ENCODE data around the gene PRKAG2. TPM values are rescaled to one million over a fixed set of nuclear protein-coding genes. Genes with fewer than 3 reads are reported as not detected.

PRKAG2 gene
- total and polyA plus RNA-seq, 4 donors: 3.6 to 25.1 (median 16.8) TPM

DNA sequence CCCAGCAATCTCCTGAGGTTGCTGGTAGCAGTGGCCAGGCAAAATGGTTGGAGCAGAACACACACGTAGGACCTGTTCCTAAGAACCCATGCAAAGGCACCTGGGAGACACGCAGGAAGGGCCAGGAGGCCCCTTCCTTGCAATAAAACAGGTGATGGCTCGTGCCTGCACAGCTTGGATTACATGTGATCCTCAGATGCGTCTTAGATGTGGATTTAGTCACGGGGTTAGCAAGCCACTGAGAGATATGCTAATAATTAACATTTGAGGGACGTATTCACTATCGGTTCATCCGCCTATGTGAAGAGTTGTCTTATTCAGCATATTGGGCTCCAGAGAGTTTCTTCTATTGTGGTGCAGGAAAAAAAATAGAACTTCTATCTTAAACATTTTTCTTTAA lies 352.6 kb downstream of the PRKAG2 start:
- H3K9me3 ChIP-seq (ENCODE audit: control insufficient read depth in 4 of 4, low read length in 3 of 4): no peaks in the 10 kb centered on the region
- no peak for DNase-seq (ENCODE audit: low spot score)
- no peak overlapping the region for H3K27ac ChIP-seq (ENCODE audit: low read depth in 1 of 2, low read length in 2 of 2)
- H3K9ac ChIP-seq (ENCODE audit: low read depth in 1 of 2, low read length in 2 of 2): no peak overlapping the region
- 87% methylated on average over 8 of the region's 8 CpGs for WGBS
- H3K27me3 ChIP-seq (ENCODE audit: control insufficient read depth in 4 of 4, insufficient read depth in 4 of 4, low read length in 3 of 4): no peaks in the 10 kb centered on the region
- TF ChIP-seq HNF4G (IDR thresholded peaks at IDR 0.05) (no peak), FOXA1 (IDR thresholded peaks at IDR 0.05) (no peak), HNF4A (conservative IDR thresholded peaks at IDR 0.05) (no peak), TAF1 (conservative IDR thresholded peaks at IDR 0.05) (no peak), GABPA (IDR thresholded peaks at IDR 0.05 in 1 of 2, conservative IDR thresholded peaks at IDR 0.05 in 1 of 2) (no peak), EGR1 (IDR thresholded peaks at IDR 0.05; ENCODE audit: low read depth in 2 of 2) (no peak), JUND (IDR thresholded peaks at IDR 0.05) (no peak), RXRA (IDR thresholded peaks at IDR 0.05) (no peak), RAD21 (IDR thresholded peaks at IDR 0.05) (no peak)
- TF ChIP-seq, protein P1, sequence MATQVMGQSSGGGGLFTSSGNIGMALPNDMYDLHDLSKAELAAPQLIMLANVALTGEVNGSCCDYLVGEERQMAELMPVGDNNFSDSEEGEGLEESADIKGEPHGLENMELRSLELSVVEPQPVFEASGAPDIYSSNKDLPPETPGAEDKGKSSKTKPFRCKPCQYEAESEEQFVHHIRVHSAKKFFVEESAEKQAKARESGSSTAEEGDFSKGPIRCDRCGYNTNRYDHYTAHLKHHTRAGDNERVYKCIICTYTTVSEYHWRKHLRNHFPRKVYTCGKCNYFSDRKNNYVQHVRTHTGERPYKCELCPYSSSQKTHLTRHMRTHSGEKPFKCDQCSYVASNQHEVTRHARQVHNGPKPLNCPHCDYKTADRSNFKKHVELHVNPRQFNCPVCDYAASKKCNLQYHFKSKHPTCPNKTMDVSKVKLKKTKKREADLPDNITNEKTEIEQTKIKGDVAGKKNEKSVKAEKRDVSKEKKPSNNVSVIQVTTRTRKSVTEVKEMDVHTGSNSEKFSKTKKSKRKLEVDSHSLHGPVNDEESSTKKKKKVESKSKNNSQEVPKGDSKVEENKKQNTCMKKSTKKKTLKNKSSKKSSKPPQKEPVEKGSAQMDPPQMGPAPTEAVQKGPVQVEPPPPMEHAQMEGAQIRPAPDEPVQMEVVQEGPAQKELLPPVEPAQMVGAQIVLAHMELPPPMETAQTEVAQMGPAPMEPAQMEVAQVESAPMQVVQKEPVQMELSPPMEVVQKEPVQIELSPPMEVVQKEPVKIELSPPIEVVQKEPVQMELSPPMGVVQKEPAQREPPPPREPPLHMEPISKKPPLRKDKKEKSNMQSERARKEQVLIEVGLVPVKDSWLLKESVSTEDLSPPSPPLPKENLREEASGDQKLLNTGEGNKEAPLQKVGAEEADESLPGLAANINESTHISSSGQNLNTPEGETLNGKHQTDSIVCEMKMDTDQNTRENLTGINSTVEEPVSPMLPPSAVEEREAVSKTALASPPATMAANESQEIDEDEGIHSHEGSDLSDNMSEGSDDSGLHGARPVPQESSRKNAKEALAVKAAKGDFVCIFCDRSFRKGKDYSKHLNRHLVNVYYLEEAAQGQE (IDR thresholded peaks at IDR 0.05): no peak
- TF ChIP-seq, protein P2, sequence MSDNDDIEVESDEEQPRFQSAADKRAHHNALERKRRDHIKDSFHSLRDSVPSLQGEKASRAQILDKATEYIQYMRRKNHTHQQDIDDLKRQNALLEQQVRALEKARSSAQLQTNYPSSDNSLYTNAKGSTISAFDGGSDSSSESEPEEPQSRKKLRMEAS (IDR thresholded peaks at IDR 0.05): no peak
- peaks cover 3 to 20% (median 14%) of the 10 kb centered on the region in 4 donors for H3K4me1 ChIP-seq (ENCODE audit: control insufficient read depth in 4 of 4, insufficient read depth in 4 of 4, low read length in 3 of 4)
- H3K36me3 ChIP-seq (ENCODE audit: control insufficient read depth in 4 of 4, insufficient read depth in 3 of 4, low read depth in 1 of 4, low read length in 3 of 4): no peaks in the 10 kb centered on the region
- H3K4me3 ChIP-seq (ENCODE audit: low read depth in 1 of 3, low read length in 3 of 3): no peak overlapping the region

GRCh38 chr7:151520419-151521261 lies 356.3 kb downstream of the PRKAG2 start:
- peak in 1 of 2 donors; percentile 21 for TF ChIP-seq RAD21 (IDR thresholded peaks at IDR 0.05)
- TF ChIP-seq, protein P2 (IDR thresholded peaks at IDR 0.05): no peak
- peak overlapping the region in 1 of 2 donors; percentile 41 for H3K9ac ChIP-seq (ENCODE audit: low read depth in 1 of 2, low read length in 2 of 2)
- H3K9me3 ChIP-seq (ENCODE audit: control insufficient read depth in 4 of 4, low read length in 3 of 4): no peaks in the 10 kb centered on the region
- WGBS: 14% methylated on average over 55 of the region's 55 CpGs
- no peaks in the 10 kb centered on the region for H3K27me3 ChIP-seq (ENCODE audit: control insufficient read depth in 4 of 4, insufficient read depth in 4 of 4, low read length in 3 of 4)
- peak; percentile 47 for DNase-seq (ENCODE audit: low spot score)
- peak overlapping the region; percentile 80 to 94 for H3K27ac ChIP-seq (ENCODE audit: low read depth in 1 of 2, low read length in 2 of 2)
- H3K36me3 ChIP-seq (ENCODE audit: control insufficient read depth in 4 of 4, insufficient read depth in 3 of 4, low read depth in 1 of 4, low read length in 3 of 4): peaks cover 0 to 3% (median 0%) of the 10 kb centered on the region in 4 donors
- H3K4me3 ChIP-seq (ENCODE audit: low read depth in 1 of 3, low read length in 3 of 3): peak overlapping the region; percentile 47 to 54 (median 51)
- H3K4me1 ChIP-seq (ENCODE audit: control insufficient read depth in 4 of 4, insufficient read depth in 4 of 4, low read length in 3 of 4): peaks cover 3 to 31% (median 21%) of the 10 kb centered on the region in 4 donors

DNA sequence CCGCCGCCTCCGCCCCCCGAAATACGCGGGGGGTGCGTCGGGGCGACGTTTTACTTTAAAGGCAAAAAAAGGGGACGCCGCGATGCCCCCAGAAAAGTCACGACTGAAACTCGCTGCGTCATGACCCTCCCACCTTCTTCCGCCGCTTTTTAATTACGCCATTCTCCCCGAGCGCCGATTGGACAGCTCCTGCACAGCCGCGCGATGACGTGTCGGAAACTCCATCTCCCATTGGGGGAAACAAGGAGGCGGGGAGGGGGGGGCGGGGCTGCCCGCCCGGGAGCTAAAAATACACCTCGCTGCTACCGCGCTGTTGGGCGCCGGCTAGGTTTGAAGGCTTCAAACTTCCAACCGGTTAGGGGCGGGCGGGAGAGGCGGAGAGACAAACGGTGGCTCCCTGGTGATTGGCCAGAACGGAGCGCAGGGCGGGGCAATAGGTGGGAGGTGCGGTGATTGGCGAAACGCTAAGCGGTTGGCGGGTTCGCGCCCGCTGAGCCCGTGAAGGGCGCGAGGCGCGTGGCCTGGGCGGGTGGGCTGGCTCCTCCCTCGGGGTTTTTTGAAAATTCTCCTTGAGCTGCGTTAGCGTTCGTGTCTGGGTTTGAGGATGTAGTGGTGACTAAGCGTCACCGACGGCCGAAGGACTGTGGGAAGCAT lies 357.0 kb downstream of the PRKAG2 start, which contains the start of gene RHEB:
TSS of gene RHEB (minus strand) at position 131 of the 654 bp plus-strand sequence. CDS start 384 bp downstream, outside the sequence.
- peaks cover 3 to 31% (median 21%) of the 10 kb centered on the region in 4 donors for H3K4me1 ChIP-seq (ENCODE audit: control insufficient read depth in 4 of 4, insufficient read depth in 4 of 4, low read length in 3 of 4)
- under 1% methylated on average over 57 of the region's 66 CpGs for WGBS
- TF ChIP-seq NR2F2 (IDR thresholded peaks at IDR 0.05) (no peak), FOXA1 (IDR thresholded peaks at IDR 0.05) (no peak), CTCF (IDR thresholded peaks at IDR 0.05; ENCODE audit: low read depth, low read length, missing input control) (no peak), HNF4A (conservative IDR thresholded peaks at IDR 0.05) (no peak), GABPA (IDR thresholded peaks at IDR 0.05 in 1 of 2, conservative IDR thresholded peaks at IDR 0.05 in 1 of 2) (peak in 1 of 2 donors; percentile 46), RAD21 (IDR thresholded peaks at IDR 0.05) (peak in 1 of 2 donors; percentile 20), ATF3 (IDR thresholded peaks at IDR 0.05) (no peak), EGR1 (IDR thresholded peaks at IDR 0.05; ENCODE audit: low read depth in 2 of 2) (peak in 1 of 2 donors; percentile 39)
- TF ChIP-seq, protein P1 (IDR thresholded peaks at IDR 0.05): peak; percentile 65

More for the DNA sequence above, 357.0 kb downstream of the PRKAG2 start, which contains the start of gene RHEB:
- Histone ChIP-seq H3K9me3 (ENCODE audit: control insufficient read depth in 4 of 4, low read length in 3 of 4) (no peaks in the 10 kb centered on the region), H3K9ac (ENCODE audit: low read depth in 1 of 2, low read length in 2 of 2) (peak within 1 kb of the TSS; percentile 94 to 99), H3K36me3 (ENCODE audit: control insufficient read depth in 4 of 4, insufficient read depth in 3 of 4, low read depth in 1 of 4, low read length in 3 of 4) (peaks cover 0 to 3% (median 0%) of the 10 kb centered on the region in 4 donors), H3K4me3 (ENCODE audit: low read depth in 1 of 3, low read length in 3 of 3) (peak within 1 kb of the TSS; percentile 71 to 95 (median 92)), H3K27me3 (ENCODE audit: control insufficient read depth in 4 of 4, insufficient read depth in 4 of 4, low read length in 3 of 4) (no peaks in the 10 kb centered on the region), H3K27ac (ENCODE audit: low read depth in 1 of 2, low read length in 2 of 2) (peak within 1 kb of the TSS; percentile 93 to 94)
- peak; percentile 99 for DNase-seq (ENCODE audit: low spot score)
